Amygdala (tissue), 56 donors: ENCODE data around the gene PSMD7.
"Not testable (repeated sequence)": the region's sequence is repeated elsewhere in the genome, so short reads cannot be mapped to it uniquely, and the experiment has no call there.

Experiments
- DNase-seq, 56 donors: peaks; one replicate each; lab custom pipeline; 2025; lab: John Stamatoyannopoulos, UW

PSMD7 gene

GRCh38 chr16:74339226-74339625, 42.6 kb downstream of the PSMD7 start:
- not testable (repeated sequence) for DNase-seq

- DNase-seq, result not testable (repeated sequence)
Measured at GRCh38 chr16:74353038-74353437, 56.4 kb downstream of the PSMD7 start.
